Measurements from ENCODE around the gene VAMP7.

- no peak for TF ChIP-seq POLR2A (IDR thresholded peaks at IDR 0.05)
- TF ChIP-seq CTCF (IDR thresholded peaks at IDR 0.05) = no peak
Measured at GRCh38 chrX:155877288-155877687, 3.9 kb upstream of the VAMP7 start.
